Gastroesophageal sphincter (tissue), 3 donors: ENCODE results near the gene AMOTL1.

Experiments used
- CTCF ChIP-seq, 4 experiments: fragments of 200-600 bp in 2 of 4; fragments of 450-650 bp in 2 of 4; sonication (generic) in 1 of 4; IDR thresholded peaks; one replicate each; pipeline ENCODE4 v1.5.1; 2017 to 2019; ENCODE audit warnings: antibody characterized with exemption in 4 of 4, mild to moderate bottlenecking in 2 of 4, moderate library complexity in 2 of 4
- POLR2AphosphoS5 ChIP-seq: sonication (generic); formaldehyde crosslinking; IDR thresholded peaks from one replicate; pipeline ENCODE4 v1.6.1; 2017; ENCODE audit warnings: antibody characterized with exemption

GRCh38 chr11:94826415-94826814, 58.3 kb downstream of the AMOTL1 start:
- TF ChIP-seq CTCF (IDR thresholded peaks at IDR 0.05) (no peak), POLR2AphosphoS5 (no peak)
